HUDEP-2 (cell line): ENCODE data around the gene PNPT1.
"Not testable (repeated sequence)": the region's sequence is repeated elsewhere in the genome, so short reads cannot be mapped to it uniquely, and the experiment has no call there.

Experiments used
- DNase-seq, 76 experiments: peaks; one replicate each; lab custom pipeline; 2025; ENCODE audit not compliant: unreplicated experiment in 76 of 76; lab: John Stamatoyannopoulos, UW

Gene PNPT1

DNA sequence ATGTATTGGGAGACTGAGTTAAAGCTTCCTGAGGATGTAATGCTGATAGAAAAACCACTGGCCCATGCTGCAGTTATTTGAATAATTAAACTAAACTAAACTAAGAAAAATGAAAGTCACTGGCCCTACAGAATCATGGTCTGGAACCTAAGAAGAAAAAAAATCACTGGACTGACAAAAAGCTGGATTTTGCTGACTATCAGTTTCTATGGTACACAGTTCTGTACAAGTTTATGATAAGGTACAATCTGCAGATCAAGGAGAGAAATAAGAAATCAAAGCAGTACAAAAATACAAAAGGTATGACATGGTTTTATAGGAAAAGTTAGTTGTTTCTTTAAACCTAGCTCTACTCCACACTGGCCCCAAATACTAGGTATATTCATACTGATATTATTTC lies 91.8 kb downstream of the PNPT1 start:
- no peak for DNase-seq

DNA sequence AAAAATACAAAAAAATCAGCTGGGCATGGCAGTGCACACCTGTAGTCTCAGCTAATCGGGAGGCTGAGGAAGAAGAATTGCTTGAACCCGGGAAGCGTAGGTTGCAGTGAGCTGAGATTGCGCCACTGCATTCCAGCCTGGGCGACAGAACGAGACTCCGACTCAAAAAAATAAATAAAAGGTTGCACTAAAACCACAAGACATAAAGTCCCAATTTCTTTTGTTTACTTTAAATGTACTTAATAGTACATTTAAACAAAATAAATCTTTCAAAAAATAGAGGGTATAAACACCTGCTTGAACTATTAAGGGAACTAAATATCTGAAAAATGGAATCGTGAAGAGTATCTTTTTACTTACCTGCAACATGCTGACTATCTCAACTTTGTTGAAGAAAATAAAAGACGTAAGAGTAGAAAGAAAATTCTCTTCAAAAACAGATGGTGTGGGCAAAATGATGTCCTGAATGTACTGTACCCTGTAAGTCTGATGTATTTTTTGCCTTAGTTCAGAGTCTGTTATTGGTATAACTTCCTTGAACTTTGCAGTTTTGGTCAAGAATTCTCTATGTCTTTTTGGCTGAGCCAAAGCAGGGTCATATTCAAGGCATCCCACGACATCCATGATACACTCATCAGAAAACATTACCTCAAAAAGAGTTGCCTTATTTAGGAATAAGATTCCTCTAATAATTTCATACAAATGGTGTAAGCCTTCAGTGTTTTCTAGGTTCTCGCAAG lies 95.4 kb downstream of the PNPT1 start:
- DNase-seq: no peak

DNA sequence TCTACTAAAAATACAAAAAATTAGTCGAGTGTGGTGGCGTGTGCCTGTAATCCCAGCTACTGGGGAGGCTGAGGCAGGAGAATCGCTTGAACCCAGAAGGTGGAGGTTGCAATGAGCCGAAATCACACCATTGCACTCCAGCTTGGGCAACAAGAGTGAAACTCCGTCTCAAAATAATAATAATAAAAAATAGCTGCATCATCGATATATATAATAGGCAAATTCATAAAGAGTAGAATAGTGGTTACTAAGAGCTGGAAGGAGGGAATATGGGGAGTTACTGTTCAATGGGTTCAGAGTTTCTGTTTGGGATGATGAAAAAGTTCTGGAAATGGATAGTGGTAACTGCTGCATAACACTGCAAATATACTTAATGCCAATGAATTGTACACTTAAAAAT lies 96.8 kb downstream of the PNPT1 start:
- DNase-seq: not testable (repeated sequence)

GRCh38 chr2:55595536-55595935 lies 98.1 kb downstream of the PNPT1 start:
- no peak for DNase-seq

GRCh38 chr2:55592130-55592529 lies 101.5 kb downstream of the PNPT1 start:
- no peak for DNase-seq

DNA sequence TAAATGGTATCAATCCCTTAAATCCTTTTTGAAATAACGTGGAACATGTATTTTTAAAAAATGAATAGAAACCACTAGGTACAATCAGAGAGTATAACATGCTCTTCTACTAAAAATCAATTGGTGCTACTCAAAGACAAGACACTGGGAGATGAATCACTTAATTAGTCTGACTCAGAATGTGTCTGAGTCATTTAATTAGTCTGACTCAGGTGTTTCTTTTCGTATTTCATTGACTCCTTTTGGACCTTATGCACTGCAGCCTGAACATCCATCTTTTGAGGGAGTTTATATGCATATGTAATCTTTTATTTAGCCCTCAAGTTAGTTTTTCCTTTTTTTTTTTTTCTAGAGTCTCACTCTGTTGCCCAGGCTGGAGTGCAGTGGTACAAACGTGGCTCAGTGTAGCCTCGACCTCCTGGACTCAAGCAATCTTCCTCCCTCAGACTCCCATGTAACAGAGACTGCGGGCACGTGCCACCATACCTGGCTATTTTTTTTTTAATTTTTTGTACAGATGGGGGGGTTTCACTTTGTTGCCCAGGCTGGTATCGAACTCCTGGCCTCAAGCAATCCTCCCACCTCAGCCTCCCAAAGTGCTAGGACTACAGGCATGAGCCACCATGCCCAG lies 102.7 kb downstream of the PNPT1 start:
- DNase-seq: peak in 1 of 76 experiments; percentile 3

DNA sequence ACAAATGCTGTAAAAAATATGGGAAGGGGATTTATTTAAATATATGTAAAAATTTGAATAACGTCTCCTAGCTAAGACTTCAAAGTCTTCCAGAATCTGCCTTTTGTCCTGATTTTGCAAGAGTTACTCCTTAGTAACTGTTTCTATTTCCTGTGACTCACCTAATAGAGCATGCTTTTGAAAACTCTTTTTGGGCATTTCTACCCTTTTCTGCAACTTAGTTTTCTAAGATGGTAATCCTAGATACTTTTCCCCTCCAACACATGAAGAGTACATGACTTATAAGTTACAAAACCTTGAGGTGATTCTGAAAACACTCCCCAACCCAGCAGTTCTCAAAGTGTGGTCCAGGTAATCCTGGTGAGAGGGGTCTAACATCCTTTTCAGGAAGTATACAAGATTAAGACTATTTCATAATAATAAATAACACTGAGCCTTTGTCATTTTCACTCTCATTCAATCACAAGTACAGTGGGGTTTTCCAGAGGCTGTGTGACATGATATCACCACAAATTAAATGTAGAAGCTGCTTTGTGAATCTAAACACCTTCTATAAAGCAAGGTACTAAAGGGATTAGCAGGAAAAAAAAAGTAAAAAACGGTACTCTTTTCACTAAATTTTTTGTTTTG lies 108.1 kb downstream of the PNPT1 start:
- DNase-seq: no peak
